Measurements from ENCODE around the gene NDST4.

The NDST4 gene

DNA sequence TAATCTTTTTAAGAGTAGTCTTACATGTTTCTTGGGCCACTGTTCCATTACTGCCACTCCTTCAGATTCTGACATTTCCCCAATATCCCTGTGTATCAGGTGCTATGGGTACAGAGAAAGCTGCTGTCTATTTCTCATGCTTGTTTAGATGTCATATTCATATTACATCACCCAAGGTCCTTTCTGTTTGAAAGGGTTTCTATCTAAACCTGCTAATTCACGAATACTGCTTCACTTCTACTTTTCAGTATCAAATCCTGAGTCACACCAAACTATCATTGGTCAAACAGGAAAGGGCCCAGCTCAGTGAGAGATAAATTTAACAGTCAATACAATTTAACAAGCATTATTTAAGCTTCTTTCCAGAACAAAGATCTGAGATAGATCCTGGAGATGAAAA lies 273.4 kb downstream of the NDST4 start:
- DNase-seq (ENCODE audit: low spot score), result no peak
- ChIA-PET POLR2A (ENCODE audit: low non-redundant PET) (no interaction called here), CTCF (interaction anchor here (1.7 kb wide), 1 partner anchor 32 kb away, joined by 3 read pairs; no protein-coding TSS in a partner anchor)
- TF ChIP-seq, protein P1, sequence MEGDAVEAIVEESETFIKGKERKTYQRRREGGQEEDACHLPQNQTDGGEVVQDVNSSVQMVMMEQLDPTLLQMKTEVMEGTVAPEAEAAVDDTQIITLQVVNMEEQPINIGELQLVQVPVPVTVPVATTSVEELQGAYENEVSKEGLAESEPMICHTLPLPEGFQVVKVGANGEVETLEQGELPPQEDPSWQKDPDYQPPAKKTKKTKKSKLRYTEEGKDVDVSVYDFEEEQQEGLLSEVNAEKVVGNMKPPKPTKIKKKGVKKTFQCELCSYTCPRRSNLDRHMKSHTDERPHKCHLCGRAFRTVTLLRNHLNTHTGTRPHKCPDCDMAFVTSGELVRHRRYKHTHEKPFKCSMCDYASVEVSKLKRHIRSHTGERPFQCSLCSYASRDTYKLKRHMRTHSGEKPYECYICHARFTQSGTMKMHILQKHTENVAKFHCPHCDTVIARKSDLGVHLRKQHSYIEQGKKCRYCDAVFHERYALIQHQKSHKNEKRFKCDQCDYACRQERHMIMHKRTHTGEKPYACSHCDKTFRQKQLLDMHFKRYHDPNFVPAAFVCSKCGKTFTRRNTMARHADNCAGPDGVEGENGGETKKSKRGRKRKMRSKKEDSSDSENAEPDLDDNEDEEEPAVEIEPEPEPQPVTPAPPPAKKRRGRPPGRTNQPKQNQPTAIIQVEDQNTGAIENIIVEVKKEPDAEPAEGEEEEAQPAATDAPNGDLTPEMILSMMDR (conservative IDR thresholded peaks at IDR 0.05; ENCODE audit: low read depth), result no peak
- H3K27ac ChIP-seq, result no peak overlapping the region

DNA sequence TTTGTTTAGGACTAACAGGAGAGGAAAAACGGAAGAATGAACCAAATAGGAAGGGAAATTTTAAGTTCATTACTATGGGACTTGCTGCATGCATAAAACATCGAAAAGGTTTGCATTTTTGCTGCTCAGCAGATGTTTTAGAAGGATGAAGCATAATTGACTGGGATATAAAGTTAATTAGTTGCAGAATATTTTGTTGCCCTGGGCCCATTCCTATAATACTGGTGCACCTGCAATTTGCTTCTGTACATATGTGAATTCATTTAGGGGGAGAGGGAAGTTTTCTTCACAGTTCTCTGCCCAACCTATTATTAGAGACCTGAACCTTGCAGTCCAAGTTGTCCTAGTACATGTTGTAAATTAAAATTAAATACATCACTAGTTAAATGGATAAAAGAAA lies 282.8 kb downstream of the NDST4 start:
- TF ChIP-seq, protein P1 (conservative IDR thresholded peaks at IDR 0.05; ENCODE audit: low read depth), result no peak
- ChIA-PET CTCF (no interaction called here), POLR2A (ENCODE audit: low non-redundant PET) (no interaction called here)
- no peak overlapping the region for H3K27ac ChIP-seq
- no peak for DNase-seq (ENCODE audit: low spot score)

DNA sequence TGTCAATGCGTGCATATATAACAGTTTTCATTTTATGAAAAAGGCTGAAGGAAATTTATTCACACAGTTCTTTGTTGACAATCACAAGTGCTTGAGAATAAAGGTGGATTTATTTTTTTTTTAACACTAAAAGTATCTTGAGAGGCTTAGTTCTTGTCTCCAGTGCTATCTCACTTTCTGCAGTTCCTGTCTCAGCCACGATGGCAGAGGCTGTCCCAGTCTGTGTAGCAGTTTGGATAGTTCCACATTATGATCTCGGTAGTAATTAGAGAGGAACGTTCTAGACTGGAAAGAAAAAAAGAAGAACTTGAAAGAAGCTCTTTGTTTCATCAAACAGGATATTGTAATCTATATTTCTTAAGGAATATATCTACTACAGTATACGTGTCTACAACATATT lies 285.8 kb downstream of the NDST4 start:
- CTCF ChIA-PET, result interaction anchor here (0.9 kb wide), 1 partner anchor 20 kb away, joined by 3 read pairs; no protein-coding TSS in a partner anchor
- DNase-seq (ENCODE audit: low spot score), result no peak
- no peak overlapping the region for H3K27ac ChIP-seq
- TF ChIP-seq, protein P1 (conservative IDR thresholded peaks at IDR 0.05; ENCODE audit: low read depth), result no peak
- POLR2A ChIA-PET (ENCODE audit: low non-redundant PET), result no interaction called here

DNA sequence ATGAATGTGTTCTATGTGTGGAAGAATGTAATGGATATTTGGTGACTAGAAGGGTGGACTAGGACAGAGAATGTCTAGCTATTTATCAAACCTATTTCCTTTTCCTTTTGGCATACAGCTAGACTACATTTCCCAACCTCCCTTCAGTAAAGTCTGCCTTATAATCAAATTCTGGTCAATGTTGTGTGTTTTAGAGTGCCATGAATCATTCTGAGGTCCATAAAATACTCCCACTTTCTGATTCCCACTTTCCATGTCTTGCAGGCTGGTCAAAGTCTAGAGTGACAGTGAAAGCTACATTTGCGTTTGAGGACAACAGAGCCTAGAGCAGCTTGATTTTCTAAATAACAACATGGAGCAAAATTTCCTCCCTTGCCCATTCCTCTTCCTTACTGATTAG lies 297.7 kb downstream of the NDST4 start:
- TF ChIP-seq, protein P1 (conservative IDR thresholded peaks at IDR 0.05; ENCODE audit: low read depth), result no peak
- CTCF ChIA-PET, result interaction anchor here (0.6 kb wide), 1 partner anchor 431 kb away, joined by 7 read pairs; no protein-coding TSS in a partner anchor

DNA sequence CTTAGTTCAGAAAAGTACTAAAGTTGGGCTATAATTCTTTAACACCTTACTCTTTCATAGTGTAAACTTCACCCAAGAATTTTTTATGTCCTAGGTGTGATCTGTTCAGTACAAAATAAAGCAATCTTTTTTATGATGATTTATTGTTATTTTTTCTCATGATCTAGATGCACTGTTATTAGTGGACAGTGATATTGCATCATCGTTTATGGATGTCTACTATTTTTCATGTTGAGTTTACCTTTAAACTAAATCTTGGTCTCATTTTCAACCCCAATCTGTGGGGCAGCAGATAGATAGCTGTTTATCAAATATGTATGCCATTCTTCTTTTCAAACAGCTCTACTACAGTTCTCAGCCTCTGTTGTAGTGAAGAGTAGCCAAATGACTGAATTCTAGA lies 299.5 kb downstream of the NDST4 start:
- no peak overlapping the region for H3K27ac ChIP-seq
- ChIA-PET POLR2A (ENCODE audit: low non-redundant PET) (no interaction called here), CTCF (interaction anchor here (0.6 kb wide), 1 partner anchor 285 kb away, joined by 5 read pairs; no protein-coding TSS in a partner anchor)
- DNase-seq (ENCODE audit: low spot score), result no peak
- TF ChIP-seq, protein P1 (conservative IDR thresholded peaks at IDR 0.05; ENCODE audit: low read depth), result no peak

More for the DNA sequence above, 297.7 kb downstream of the NDST4 start:
- H3K27ac ChIP-seq, result no peak overlapping the region
- DNase-seq (ENCODE audit: low spot score), result no peak
- POLR2A ChIA-PET (ENCODE audit: low non-redundant PET), result no interaction called here

DNA sequence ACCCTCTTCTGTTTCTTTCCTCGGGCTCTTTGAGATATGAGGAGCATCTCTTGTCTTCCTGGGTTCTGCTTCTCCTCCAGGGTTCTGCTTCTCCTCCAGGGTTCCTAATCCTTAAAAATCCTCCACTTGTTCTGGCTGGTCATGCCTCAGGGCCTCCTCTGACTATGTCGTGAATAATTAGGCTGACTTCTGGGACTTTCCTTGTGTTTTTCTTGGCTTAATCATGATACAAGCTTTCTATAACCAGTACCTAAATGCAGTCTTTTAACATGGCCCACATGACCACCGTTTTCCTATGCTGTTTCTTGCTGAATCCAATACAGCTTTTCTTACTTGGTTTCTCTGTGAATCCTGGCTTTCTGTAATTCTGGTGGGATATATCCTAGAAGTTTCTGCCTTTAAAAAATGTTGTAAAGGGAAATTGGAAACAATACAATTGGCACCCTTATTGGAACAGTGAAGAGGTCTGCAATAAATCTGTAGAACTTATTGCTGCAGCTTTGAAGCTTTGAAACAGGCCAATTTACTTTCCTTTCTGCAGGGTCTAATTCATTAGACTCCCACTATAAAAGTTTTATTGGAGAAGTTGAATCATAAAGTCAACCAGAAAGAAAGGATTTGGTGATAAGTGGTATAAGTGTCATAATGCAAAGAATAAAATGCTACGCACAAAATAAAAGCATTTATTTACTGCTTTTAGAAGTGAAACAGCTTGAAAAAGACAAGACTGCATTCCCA lies 301.7 kb downstream of the NDST4 start:
- ChIA-PET CTCF (interaction anchor here (0.7 kb wide), 1 partner anchor 195 kb away, joined by 3 read pairs; no protein-coding TSS in a partner anchor), POLR2A (ENCODE audit: low non-redundant PET) (no interaction called here)
- DNase-seq (ENCODE audit: low spot score), result no peak
- TF ChIP-seq, protein P1 (conservative IDR thresholded peaks at IDR 0.05; ENCODE audit: low read depth), result no peak
- no peak overlapping the region for H3K27ac ChIP-seq
